GM10248 (cell line): Measurements from ENCODE around the gene GNG2.
A peak's percentile ranks its signal among the peaks of the same experiment; 100 is the strongest.

ENCODE experiments used
- CTCF ChIA-PET: fragments of 300-600 bp; sonication (Branson Sonifier 250); formaldehyde crosslinking; extraction: SDS; loops from one replicate; lab custom pipeline; 2021; ENCODE audit warnings: antibody characterized with exemption; lab: Yijun Ruan, JAX
- POLR2A ChIA-PET: fragments of 350-650 bp; sonication (Branson Sonifier 250); formaldehyde crosslinking; extraction: SDS; loops from one replicate; lab custom pipeline; 2020; ENCODE audit warnings: antibody characterized with exemption; lab: Yijun Ruan, JAX
- DNase-seq: peaks from one replicate; pipeline ENCODE4 v3.0.0; 2012; ENCODE audit errors: extremely low spot score
- TF ChIP-seq, protein P1 (sequence below): IDR thresholded peaks from 2 replicates; pipeline ENCODE4 v1.5.1; 2012; ENCODE audit warnings: mild to moderate bottlenecking, low read depth; ENCODE audit errors: extremely low read depth, missing control alignments, control extremely low read depth

The GNG2 gene

DNA sequence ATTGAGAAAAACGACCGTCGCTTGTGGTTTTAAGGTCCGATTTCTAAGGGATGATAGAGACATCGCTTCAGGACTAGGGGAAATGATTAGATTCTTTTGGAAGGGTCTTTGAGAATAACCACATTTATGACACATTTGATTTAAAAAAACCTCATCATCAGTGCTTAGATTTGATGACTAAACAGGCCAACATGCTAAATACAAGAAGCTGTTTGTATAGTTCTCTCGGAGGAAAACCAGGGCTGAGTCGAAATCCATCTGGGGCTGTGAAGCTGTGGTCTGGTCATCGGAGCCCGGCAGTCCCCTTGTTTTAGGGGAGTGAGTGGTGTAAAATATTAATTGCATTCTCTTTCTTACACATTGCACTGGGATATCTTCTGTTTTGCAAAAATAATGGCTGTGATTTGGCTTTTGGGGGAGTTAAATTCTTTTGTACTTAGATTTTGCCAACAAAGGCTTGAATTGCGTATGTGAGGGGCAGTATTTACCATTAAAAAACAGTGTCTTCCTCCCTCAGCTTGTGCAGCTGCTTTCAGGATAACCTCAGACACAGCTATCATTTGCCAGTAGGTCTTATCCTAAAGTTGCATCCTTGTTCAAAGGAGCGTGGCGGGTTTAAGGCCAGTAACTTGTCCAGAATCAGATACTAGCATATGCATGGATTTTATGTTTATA lies 550 bp downstream of the GNG2 start:
- no peak for DNase-seq
- ChIA-PET CTCF (interaction anchor here (0.8 to 3.0 kb wide), 12 partner anchors 8 to 119 kb away, joined by 3 to 14 read pairs (median 4); no protein-coding TSS in a partner anchor), POLR2A (interaction anchor here (0.8 to 1.2 kb wide), 2 partner anchors 14 to 20 kb away, joined by 3 to 14 read pairs; no protein-coding TSS in a partner anchor)
- TF ChIP-seq, protein P1, sequence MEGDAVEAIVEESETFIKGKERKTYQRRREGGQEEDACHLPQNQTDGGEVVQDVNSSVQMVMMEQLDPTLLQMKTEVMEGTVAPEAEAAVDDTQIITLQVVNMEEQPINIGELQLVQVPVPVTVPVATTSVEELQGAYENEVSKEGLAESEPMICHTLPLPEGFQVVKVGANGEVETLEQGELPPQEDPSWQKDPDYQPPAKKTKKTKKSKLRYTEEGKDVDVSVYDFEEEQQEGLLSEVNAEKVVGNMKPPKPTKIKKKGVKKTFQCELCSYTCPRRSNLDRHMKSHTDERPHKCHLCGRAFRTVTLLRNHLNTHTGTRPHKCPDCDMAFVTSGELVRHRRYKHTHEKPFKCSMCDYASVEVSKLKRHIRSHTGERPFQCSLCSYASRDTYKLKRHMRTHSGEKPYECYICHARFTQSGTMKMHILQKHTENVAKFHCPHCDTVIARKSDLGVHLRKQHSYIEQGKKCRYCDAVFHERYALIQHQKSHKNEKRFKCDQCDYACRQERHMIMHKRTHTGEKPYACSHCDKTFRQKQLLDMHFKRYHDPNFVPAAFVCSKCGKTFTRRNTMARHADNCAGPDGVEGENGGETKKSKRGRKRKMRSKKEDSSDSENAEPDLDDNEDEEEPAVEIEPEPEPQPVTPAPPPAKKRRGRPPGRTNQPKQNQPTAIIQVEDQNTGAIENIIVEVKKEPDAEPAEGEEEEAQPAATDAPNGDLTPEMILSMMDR = no peak

DNA sequence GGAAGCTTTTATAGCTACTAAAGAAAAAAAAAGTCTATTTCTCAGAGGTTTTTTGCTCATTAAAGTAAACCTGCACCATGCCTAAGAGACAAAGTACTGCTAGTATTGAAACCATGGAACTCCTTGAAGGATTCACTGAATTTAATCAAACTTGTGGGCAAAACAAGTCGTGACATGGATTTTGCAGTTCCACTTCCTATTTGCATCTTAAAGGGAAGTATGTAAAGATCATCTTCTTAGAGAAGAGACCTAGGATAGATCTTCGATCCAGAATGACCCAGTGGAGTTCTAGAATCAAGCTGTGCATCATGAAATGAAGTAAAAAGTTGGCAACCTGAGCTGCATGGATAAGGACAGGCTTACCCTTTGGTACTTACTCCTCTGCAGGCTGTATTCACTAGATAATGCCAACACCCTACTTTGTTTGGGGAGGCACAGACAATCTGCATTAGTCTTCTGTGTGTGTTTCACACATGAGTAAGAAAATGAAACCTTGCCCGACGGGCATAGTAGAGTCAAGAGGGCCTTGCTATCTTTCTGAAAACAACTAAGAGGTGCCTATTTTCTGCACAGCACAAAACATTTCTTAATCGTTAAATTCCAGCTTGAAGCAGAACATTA lies 1.9 kb downstream of the GNG2 start:
- ChIA-PET CTCF (interaction anchor here (0.8 to 3.0 kb wide), 6 partner anchors 9 to 116 kb away, joined by 3 to 11 read pairs (median 4); no protein-coding TSS in a partner anchor), POLR2A (interaction anchor here (0.5 kb wide), 1 partner anchor 985 kb away, joined by 3 read pairs; no protein-coding TSS in a partner anchor)
- TF ChIP-seq, protein P1 = no peak
- DNase-seq = no peak

DNA sequence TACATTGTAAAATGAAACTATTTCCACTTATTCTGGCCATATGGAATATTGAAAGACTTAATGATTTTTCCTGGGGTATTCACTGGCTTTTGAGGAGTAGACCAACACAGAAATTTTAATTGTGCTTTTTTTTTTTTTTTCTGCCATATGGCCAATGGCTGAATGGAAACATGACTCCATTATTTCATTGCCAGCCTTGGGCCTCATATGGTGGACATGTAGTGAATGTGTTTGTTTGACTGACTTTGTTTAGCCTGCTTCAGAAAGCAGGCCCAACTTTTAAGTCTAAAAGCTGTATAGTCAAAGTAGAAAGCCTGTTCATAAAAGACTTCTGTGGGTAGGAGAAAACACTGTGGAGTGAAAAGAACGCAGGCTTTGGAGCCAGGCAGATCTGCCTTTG lies 2.4 kb downstream of the GNG2 start:
- TF ChIP-seq, protein P1 = no peak
- CTCF ChIA-PET = interaction anchor here (0.8 to 1.6 kb wide), 5 partner anchors 10 to 32 kb away, joined by 3 to 4 read pairs (median 4); no protein-coding TSS in a partner anchor

DNA sequence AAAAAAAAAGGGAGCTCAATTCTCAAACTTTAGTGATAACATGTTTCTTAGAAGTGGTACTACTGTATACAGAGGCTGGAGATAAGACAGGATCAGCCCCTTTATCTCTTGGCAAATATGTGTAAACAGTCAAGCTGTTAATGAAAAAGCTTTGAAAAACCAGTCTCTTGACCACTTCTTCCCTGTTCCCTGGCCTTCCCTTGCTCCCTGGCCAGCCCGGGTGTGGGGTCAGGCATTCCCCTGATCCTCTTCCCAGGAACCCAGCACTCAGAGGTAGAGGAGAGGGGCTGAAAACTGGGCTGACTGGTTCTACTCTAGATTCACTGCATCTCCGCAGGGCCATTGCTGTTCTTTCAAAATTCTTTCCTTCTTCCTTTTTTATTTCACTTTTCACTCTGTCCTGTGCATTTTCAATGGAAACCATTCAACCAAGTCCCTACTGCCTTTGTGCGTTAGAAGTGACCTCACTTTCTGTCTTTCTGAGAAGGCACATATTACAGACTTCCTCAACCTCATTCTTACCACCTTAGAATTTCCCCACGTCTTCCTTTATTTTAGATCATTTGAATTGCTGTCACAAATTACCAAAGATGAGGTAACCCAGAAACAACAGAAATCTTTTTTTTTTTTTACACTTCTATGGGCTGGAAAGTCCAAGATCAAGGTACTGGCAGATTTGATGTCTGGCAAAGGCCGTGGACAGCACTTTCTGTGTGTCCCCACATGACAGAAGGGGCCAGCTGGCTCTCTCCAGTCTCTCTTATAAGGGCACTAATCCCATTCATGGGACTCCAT lies 5.7 kb downstream of the GNG2 start:
- ChIA-PET POLR2A (no interaction called here), CTCF (interaction anchor here (1.8 to 3.3 kb wide), 2 partner anchors 42 to 112 kb away, joined by 3 to 8 read pairs; no protein-coding TSS in a partner anchor)
- peak; percentile 20 for DNase-seq
- TF ChIP-seq, protein P1 = no peak

More for the DNA sequence above, 2.4 kb downstream of the GNG2 start:
- no peak for DNase-seq
- POLR2A ChIA-PET = no interaction called here

DNA sequence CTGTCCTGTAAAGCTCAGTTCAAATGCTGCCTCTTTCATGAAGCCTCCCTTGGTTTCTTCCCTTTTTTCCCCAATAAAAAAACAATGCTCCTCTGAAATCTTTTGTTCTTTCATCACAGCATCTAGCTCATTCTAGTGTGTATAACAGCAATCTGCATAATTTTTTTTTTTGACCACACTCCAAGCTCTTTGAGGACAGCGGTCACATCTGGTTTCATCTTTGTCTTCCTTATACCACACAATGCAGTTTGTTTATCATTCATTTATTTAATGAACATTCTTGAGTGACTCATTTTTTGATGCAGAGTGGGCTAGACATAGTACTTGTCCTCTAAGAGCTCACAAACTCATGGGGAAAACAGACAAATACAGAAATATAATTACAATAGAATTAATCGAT lies 7.3 kb downstream of the GNG2 start:
- ChIA-PET CTCF (interaction anchor here (0.9 to 1.8 kb wide), 4 partner anchors 12 to 111 kb away, joined by 3 to 4 read pairs (median 4); no protein-coding TSS in a partner anchor), POLR2A (interaction anchor here (0.6 to 0.9 kb wide), 2 partner anchors 16 to 38 kb away, joined by 3 read pairs; no protein-coding TSS in a partner anchor)
- TF ChIP-seq, protein P1 = no peak
- no peak for DNase-seq

DNA sequence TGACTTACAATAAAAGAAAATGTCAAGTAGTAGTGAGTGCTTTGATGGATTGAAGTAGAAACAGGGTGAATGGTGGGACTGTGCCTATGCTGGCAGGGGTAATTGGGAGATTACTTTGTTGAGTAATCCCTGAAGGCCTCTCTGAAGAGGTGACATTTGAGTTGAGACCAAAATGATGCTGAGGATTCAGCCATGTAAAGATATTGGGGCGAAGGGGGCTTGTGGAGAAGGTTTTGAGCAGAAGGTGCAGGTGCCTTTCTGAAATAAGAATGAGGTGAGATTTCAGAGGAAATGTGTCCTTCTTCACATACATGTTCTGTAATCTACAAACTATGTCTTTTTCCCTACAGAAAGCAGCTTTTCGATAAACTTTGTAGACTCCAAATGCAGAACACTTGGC lies 8.0 kb downstream of the GNG2 start:
- CTCF ChIA-PET = interaction anchor here (1.2 kb wide), 1 partner anchor 8 kb away, joined by 3 read pairs; the partner anchor contains the start of gene GNG2

More for the DNA sequence above, 8.0 kb downstream of the GNG2 start:
- POLR2A ChIA-PET = no interaction called here
- TF ChIP-seq, protein P1 = no peak
- DNase-seq = no peak
